HG03378 (cell line): ENCODE measurements around the gene SLCO2A1.

ENCODE experiments used
- ATAC-seq: cut with Tn5 transposase; IDR thresholded peaks from one replicate; pipeline ENCODE4 v1.9.1; 2021; ENCODE audit warnings: mild to moderate bottlenecking, moderate library complexity; ENCODE audit not compliant: unreplicated experiment

SLCO2A1 gene

GRCh38 chr3:133983576-133984560 is 45.9 kb downstream of the SLCO2A1 start:
- no peak for ATAC-seq

GRCh38 chr3:133983126-133983525 is 46.6 kb downstream of the SLCO2A1 start:
- ATAC-seq = no peak

DNA sequence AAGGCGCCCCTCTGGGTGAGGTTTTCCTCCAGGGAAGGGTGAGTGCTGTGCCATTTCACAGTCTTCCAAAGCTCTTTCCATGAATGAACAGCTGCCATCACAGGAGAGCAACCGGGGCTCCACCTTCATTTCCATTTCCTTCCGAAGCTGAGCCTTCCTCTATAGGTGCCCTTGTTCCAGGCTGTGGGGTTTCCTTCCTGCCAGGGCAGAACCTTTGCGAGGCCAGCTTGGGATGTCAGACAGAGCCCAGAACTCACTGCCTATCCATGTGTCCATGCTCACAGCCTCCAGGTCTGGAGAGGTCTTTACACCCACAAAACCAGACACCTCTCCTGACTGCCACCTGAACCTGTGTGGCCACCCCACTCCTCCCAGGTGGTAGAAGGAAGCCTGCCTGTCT is 49.2 kb downstream of the SLCO2A1 start:
- no peak for ATAC-seq

DNA sequence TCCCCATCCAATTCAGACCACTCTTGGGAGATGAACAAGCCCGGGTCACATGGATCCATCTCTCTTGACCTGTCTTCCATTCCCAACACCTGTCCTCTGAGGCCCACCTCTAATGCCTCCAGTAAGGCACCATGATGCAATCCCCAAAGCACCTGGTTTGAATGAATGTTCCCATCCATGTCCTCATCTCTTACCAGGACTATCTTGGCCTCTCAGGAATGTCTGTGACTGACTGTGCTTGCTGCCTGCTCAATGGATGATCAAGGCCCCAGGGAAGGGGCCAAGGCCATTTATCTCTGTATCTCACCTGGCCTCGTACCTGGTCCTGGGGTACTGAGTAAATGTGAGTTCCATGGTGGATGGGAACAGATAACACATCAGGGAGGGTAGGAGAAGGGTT is 49.7 kb downstream of the SLCO2A1 start:
- no peak for ATAC-seq

GRCh38 chr3:133979553-133979952 is 50.2 kb downstream of the SLCO2A1 start:
- no peak for ATAC-seq

- ATAC-seq = no peak
Measured at GRCh38 chr3:133977568-133977967, 52.2 kb downstream of the SLCO2A1 start.

DNA sequence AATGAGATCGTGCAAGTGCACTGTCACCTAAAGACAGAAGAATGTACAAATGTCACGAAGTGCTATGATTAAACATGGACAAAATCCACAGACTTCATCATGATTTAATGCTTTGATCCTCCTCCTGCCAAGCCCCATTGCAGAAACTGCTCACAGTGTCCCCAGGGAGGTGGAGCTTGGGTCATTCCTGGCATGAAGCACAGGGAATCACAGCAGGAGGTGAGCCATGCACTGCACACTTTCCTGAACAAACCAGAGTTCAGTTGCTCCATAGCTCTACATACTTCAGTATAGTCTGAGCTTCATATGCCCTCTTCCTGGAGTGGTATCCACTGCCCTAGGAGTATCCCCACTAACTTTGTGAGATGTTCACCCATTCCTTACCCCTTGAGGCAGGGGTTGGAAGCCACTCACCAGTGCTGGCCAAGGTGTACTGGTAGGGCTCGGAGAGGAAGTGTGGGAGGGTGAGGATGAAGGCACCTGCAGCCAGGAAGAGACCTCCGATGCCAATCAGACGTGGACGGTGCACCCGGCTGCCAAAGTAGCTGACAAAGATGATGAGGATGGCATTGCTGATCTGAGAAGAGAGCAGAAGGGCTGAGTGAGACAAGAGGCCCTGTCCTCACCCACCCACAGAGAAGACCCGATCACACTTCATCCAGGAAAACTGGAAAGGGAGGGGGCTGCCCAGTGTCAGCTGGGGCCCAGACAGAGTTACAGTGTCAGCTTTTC is 56.3 kb downstream of the SLCO2A1 start:
- ATAC-seq = no peak

DNA sequence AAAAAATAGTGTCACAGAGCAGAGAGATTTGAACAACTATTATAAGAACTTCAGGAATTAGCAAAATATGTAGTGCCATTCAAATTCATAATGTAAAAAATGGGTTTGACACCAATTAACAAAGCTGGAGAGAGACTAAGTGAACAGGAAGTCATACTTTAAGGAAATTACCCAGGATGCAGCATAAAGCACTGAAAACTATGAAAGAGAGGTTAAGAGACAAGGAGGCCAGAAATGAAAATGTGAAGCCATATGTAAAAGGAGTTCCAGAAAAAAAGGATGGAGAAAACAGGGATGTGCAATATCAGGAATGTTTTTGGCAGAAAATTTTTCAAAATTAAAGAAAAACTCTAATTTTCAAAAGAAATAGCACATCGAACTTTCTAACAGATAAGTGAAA is 57.6 kb downstream of the SLCO2A1 start:
- ATAC-seq = no peak

DNA sequence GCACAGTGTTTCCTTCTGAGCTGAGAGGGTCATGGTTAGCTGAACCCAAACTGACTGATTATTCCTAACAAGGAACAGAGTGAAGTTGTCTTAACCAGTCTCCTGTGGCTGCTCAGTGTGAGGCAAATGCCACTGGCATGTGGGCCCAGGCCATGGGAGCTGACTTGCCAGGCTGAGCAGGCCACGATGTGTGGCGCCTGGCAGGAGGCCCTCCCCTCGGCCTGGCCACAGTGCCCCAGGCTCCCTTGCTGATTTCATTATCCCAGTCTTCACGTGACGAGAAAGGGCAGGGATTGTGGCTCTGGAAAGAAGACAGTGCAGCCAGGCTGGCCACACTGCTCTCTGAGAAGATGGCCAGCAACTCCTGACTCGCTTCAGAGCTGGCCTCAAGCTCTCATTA is 58.8 kb downstream of the SLCO2A1 start:
- ATAC-seq = no peak

DNA sequence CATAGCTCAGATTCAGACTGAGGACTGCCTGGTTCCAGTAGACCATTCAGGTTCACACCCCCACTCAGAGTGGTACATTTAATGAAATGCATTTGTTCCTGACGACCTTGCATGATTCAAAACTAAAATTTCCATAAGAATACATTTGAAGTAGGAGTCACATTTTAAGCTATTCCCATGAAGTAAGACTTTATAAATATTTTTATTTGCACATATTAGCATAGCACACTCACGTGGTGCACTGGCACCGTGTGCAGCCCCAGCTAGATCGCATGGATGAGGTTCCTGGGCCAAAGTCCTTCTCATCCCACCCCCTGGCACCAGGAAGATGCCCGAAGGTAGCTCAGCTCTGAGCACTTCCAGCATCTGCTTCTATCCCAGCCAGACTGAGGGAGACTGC is 59.4 kb downstream of the SLCO2A1 start:
- no peak for ATAC-seq

DNA sequence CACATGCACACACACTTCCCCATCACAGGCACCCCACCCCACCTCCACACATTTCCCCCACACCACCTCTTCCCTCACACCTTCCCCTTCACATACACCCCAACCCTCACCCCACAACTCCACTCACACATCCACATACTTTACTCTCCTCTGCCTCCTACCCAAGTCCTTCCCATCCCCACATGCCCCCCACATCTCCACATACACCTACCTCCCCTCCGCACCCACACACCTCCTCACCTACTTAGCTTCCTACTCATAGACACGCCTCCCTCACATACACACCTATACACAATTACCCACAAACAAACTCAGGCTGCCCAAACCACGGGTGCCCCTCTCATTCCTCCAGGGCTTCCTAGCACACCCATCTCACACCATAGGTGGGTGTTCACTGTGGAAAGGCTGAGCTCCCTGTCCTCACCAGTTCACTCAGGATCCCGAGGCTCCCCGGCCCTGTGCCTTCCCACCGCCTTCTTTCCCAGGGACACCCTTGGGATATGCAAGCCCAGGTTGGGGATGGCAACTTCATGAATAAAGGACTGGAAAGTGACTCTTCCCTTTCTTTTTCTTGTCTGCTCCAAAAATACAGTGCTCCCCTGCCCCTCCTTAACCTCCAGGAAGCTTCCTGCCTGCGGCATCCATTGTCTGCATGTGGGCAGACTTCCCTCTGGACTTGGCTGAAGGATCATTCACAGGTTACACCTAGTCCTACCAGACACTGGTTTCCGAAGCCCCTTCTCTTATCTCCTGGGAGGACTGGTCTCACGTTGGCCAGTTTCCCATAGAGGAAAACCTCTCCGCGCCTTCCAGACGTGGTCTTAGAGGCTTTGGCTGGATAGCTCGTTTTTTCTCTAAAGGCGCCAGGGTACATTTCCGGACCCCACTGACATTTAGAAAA is 61.5 kb downstream of the SLCO2A1 start:
- ATAC-seq = no peak

DNA sequence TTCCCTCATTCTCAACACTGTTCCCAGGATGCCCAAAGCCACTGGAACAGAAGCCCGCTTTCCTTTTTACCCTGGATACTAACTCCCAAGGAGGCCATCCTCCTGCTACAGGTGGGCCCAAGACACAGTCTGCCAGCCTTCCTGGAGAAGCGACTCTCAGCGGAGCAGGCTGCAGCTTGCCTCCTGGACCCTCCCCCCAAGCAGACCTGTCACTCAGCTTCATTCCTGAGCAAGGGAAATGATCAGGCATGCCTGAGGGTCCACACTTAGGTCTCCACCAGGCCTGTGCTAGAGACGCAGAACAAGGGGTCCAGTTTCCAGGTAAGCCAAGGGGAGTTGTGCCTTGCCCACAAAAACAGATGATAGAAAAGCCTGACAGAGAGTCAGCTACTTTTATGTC is 62.8 kb downstream of the SLCO2A1 start:
- no peak for ATAC-seq

DNA sequence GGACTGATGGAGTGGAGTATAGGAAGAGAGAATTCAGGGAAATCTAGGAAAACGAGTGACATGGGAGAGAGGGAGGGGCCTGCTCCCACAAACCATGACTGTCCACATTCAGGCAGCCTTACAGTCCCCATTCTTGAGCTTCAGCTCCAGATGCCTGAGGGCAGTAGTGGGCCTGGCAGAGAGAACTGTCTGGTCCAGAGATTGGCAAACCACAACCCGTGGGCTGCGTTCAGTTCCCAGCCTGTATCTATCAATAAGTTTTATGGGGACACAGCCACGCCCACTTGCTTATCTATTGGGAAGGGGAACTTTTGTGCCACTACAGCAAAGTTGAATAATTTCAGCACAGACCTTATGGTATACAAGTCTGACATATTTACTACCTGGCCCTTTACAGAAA is 63.8 kb downstream of the SLCO2A1 start:
- ATAC-seq = no peak

GRCh38 chr3:133965013-133965570 is 64.6 kb downstream of the SLCO2A1 start:
- ATAC-seq = no peak

DNA sequence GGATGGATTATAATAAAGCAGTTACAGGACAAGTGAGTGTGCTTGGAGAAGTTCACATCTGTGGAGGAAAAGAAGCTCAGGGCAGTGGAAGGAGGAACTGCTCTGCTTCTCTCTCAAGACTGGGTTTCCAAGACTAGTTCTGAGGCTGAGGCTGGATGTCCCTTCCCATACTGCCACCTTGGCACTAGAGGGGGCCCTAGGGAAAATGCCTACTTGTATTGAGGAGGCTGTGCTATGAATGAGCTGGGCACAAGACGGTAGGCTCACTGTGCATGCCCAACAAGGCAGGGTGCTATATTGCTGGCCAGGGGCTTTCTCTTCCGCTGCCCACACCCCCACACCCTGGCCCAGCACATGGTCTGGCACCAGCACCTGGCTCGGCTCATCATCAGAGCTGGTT is 65.2 kb downstream of the SLCO2A1 start:
- no peak for ATAC-seq

DNA sequence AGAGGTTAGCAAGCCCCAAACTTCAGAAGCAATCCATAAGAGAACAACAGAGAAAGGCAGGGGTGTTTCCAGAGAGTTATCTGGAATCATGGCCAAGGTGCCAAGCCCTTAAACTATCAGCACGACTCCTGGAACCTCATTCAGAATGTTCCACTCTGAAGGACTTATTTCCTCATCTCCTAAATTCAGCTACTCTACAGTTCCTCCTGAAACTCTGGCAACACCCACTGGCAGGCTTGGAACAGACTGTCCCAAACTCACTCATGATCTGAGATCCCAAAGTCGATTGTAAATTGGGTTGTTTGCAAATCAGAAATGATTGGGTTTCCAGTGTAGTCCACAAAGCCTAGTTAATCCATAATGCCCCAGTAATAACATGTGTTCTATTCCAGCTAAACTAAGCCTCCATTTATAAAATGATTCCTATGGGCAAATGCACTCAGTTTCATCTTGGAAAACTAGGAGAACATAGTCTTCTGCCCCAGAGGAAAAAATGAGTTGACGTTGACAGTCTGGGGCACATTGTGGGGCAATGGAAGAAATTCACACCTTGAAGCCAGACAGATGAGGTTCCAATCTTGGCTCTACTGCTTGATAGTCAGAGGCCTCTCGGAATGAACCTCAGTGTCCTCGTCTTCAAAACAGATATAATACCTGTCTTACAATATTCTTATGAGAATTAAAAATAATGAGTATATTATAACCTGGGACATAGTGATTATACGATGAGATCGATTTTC is 65.9 kb downstream of the SLCO2A1 start:
- ATAC-seq = no peak

GRCh38 chr3:133962849-133963248 is 66.9 kb downstream of the SLCO2A1 start:
- ATAC-seq = no peak

DNA sequence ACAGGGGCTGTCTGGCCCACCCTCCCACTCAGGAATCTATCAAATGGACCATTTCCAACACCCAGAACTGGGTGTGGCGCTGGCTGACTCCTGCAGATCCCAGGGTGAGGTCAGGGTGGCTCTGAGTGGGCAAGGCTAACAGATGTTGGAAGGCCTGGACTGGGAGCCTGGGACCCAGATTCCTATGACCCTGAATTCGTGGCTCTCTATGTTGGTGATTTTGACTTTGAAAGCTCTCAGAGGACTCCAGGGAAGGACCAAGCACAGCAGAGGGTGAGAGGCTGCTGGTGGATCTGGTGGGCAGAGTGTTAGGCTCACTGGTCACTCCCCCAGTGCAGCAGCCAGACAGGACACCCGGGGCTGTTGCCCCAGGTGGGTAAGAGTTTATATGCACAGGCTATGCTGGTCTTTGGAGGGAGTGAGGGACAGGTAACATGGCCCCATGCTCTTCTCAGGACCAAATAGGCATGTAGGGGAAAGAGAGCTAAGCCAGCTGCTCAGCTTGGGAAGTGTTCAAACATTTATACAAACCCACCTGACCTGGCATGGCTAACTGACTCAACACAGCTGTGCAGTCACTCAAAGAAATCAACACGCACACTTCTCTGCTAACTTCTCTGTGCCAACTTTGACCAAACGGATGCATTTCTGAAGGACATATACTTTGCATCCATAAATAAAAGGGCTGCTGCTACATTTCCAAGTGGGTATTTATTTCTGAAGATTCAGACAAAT is 71.5 kb downstream of the SLCO2A1 start:
- no peak for ATAC-seq

DNA sequence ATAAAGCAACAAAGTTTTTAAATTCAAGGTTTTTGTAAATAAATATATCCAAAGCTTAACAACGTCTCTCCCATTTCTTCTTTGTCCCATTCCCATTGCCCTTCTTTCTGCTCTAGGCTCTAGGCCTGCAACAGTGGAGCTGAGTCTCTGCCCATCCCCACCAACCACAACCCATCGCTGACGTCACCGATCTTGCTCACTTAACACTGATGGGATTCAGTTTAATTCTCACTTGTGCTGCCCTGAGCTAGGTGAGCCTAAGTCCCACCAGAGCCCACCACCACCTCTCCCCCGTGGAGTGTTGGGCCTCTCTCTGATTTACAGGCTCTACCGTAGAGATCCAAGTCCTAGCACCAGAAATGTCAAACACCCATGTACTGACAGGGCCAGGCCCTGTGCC is 72.7 kb downstream of the SLCO2A1 start:
- no peak for ATAC-seq
